Activated naive CD8-positive, alpha-beta T cell treated with anti-CD3 and anti-CD28 coated beads for 36 hours (primary cell): ENCODE results near the gene PANK3. TPM values are rescaled to one million over a fixed set of nuclear protein-coding genes. Genes with fewer than 3 reads are reported as not detected.
"Not testable (repeated sequence)": the region's sequence is repeated elsewhere in the genome, so short reads cannot be mapped to it uniquely, and the experiment has no call there.

ENCODE experiments used
- DNase-seq: peaks from one replicate; pipeline ENCODE4 v3.0.0; 2021
- H3K27ac Mint-ChIP-seq: one replicate; pipeline ENCODE4 v1.8.0; 2022; ENCODE audit warnings: mild to moderate bottlenecking, moderate library complexity, mixed read lengths
- H3K27me3 Mint-ChIP-seq: one replicate; pipeline ENCODE4 v1.8.0; 2022; ENCODE audit warnings: mild to moderate bottlenecking, mixed read lengths
- H3K36me3 Mint-ChIP-seq: one replicate; pipeline ENCODE4 v1.8.0; 2021; ENCODE audit warnings: mild to moderate bottlenecking, mixed read lengths
- H3K4me1 Mint-ChIP-seq: one replicate; pipeline ENCODE4 v1.8.0; 2021; ENCODE audit warnings: mixed read lengths
- H3K4me3 Mint-ChIP-seq: one replicate; pipeline ENCODE4 v1.8.0; 2022; ENCODE audit warnings: mild to moderate bottlenecking, moderate library complexity, mixed read lengths
- H3K9me3 Mint-ChIP-seq: one replicate; pipeline ENCODE4 v1.8.0; 2022; ENCODE audit warnings: mixed read lengths
- total RNA-seq, 2 experiments: library from RNA; stranded (reverse); gene quantifications; one replicate each; pipeline ENCODE4 v1.2.3, GENCODE V29; 2021

PANK3 gene
- total RNA-seq, 2 experiments from 2014 or later, result 59.6 to 61.7 TPM

GRCh38 chr5:168580227-168580508 is 1.0 kb upstream of the PANK3 start:
- Mint-ChIP-seq H3K4me1 (peaks cover 30% of the 10 kb centered on the region), H3K4me3 (peak overlapping the region; percentile 80), H3K36me3 (peaks cover 27% of the 10 kb centered on the region), H3K9me3 (peaks cover 2% of the 10 kb centered on the region), H3K27me3 (no peaks in the 10 kb centered on the region), H3K27ac (peak overlapping the region; percentile 95)
- no peak for DNase-seq

GRCh38 chr5:168579488-168580226 is 489 bp upstream of the PANK3 start:
- Mint-ChIP-seq H3K27me3 (no peaks in the 10 kb centered on the region), H3K4me3 (peak overlapping the region; percentile 80), H3K9me3 (peaks cover 2% of the 10 kb centered on the region), H3K4me1 (peaks cover 31% of the 10 kb centered on the region), H3K27ac (peak overlapping the region; percentile 95), H3K36me3 (peaks cover 31% of the 10 kb centered on the region)
- peak; percentile 96 for DNase-seq

GRCh38 chr5:168578006-168578405 is 1.2 kb downstream of the PANK3 start:
- no peak for DNase-seq
- Mint-ChIP-seq H3K4me1 (peaks cover 28% of the 10 kb centered on the region), H3K4me3 (peak overlapping the region; percentile 93), H3K27me3 (no peaks in the 10 kb centered on the region), H3K27ac (peak overlapping the region; percentile 90), H3K36me3 (peaks cover 37% of the 10 kb centered on the region), H3K9me3 (peaks cover 2% of the 10 kb centered on the region)

- H3K36me3 Mint-ChIP-seq, result peaks cover 44% of the 10 kb centered on the region
- no peak for DNase-seq
- no peaks in the 10 kb centered on the region for H3K27me3 Mint-ChIP-seq
- H3K9me3 Mint-ChIP-seq, result peaks cover under 1% of the 10 kb centered on the region
- H3K27ac Mint-ChIP-seq, result no peak overlapping the region
- H3K4me1 Mint-ChIP-seq, result peaks cover 31% of the 10 kb centered on the region
- H3K4me3 Mint-ChIP-seq, result no peak overlapping the region
Observed at GRCh38 chr5:168575391-168576372, 3.5 kb downstream of the PANK3 start.

DNA sequence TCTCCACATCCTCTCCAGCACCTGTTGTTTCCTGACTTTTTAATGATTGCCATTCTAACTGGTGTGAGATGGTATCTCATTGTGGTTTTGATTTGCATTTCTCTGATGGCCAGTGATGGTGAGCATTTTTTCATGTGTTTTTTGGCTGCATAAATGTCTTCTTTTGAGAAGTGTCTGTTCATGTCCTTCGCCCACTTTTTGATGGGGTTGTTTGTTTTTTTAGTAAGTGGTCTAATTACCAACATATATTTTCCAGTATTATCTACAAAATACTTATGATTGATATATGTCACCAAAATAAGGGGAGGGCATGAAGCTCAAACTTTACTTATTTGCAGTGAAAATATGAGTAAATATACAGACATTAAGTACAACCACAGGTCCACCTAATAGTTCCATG is 5.0 kb downstream of the PANK3 start:
- H3K27ac Mint-ChIP-seq, H3K27me3 Mint-ChIP-seq, H3K4me3 Mint-ChIP-seq, H3K9me3 Mint-ChIP-seq, DNase-seq: not testable (repeated sequence)
- Mint-ChIP-seq H3K36me3 (peaks cover 51% of the 10 kb centered on the region), H3K4me1 (peaks cover 24% of the 10 kb centered on the region)

DNA sequence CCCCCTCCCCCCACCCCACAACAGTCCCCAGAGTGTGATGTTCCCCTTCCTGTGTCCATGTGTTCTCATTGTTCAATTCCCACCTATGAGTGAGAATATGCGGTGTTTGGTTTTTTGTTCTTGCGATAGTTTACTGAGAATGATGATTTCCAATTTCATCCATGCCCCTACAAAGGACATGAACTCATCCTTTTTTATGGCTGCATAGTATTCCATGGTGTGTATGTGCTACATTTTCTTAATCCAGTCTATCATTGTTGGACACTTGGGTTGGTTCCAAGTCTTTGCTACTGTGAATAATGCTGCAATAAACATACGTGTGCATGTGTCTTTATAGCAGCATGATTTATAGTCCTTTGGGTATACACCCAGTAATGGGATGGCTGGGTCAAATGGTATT is 5.5 kb downstream of the PANK3 start:
- H3K27me3 Mint-ChIP-seq, DNase-seq, H3K9me3 Mint-ChIP-seq, H3K4me3 Mint-ChIP-seq, H3K27ac Mint-ChIP-seq: not testable (repeated sequence)
- Mint-ChIP-seq H3K36me3 (peaks cover 50% of the 10 kb centered on the region), H3K4me1 (peaks cover 24% of the 10 kb centered on the region)

GRCh38 chr5:168570490-168571328 is 8.5 kb downstream of the PANK3 start:
- Mint-ChIP-seq H3K4me1 (peaks cover 10% of the 10 kb centered on the region), H3K27ac (no peak overlapping the region), H3K4me3 (no peak overlapping the region), H3K27me3 (no peaks in the 10 kb centered on the region), H3K36me3 (peaks cover 38% of the 10 kb centered on the region), H3K9me3 (no peaks in the 10 kb centered on the region)
- no peak for DNase-seq

DNA sequence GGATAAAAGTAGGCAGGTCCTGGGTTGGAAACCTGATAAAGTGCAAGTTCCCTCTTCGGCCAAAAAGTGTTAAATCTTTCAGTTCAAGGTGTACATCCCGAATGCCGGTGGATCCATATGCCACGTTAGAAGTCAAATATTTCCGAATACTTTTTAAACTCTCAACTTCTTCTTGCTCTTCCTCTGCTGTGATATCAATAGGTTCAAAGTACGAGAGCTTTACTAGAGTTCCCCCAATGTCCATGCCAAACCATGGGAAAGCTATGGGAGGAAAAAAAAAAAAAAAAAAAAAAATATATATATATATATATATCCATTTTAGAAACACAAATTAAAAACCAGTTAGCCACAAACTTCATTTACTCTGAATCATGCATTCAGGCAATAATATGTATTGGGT is 10.4 kb downstream of the PANK3 start:
- Mint-ChIP-seq H3K4me1 (peaks cover 7% of the 10 kb centered on the region), H3K27me3 (no peaks in the 10 kb centered on the region), H3K9me3 (no peaks in the 10 kb centered on the region), H3K4me3 (no peak overlapping the region), H3K36me3 (peaks cover 28% of the 10 kb centered on the region), H3K27ac (no peak overlapping the region)
- DNase-seq, result no peak

- DNase-seq, result no peak
- Mint-ChIP-seq H3K9me3 (no peaks in the 10 kb centered on the region), H3K4me1 (peaks cover 4% of the 10 kb centered on the region), H3K4me3 (no peak overlapping the region), H3K27me3 (no peaks in the 10 kb centered on the region), H3K27ac (no peak overlapping the region), H3K36me3 (peaks cover 32% of the 10 kb centered on the region)
Observed at GRCh38 chr5:168563959-168564358, 15.2 kb downstream of the PANK3 start.

GRCh38 chr5:168562279-168562678 is 16.9 kb downstream of the PANK3 start:
- no peak overlapping the region for H3K27ac Mint-ChIP-seq
- no peaks in the 10 kb centered on the region for H3K9me3 Mint-ChIP-seq

DNA sequence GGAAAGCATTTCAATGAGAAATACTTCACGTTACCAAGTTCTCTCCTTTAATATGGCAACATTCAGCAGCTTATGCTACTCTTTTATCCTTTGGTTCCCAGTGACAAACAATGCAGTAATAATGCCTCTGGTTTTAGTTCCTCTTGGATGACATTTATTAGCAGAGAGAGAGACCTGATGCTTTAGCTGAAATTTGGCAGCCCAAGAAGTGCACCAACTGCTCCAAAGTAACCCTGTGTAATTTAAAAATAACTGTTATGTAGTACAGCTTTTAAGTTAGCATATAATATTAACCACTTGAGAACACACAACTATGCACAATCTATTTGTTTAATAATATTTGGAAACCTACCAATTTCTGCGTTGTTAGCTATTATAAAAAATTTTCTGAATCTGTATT is 21.8 kb downstream of the PANK3 start:
- DNase-seq, result no peak
- H3K4me3 Mint-ChIP-seq, result no peak overlapping the region
- no peaks in the 10 kb centered on the region for H3K9me3 Mint-ChIP-seq
- peaks cover 64% of the 10 kb centered on the region for H3K36me3 Mint-ChIP-seq
- peaks cover 4% of the 10 kb centered on the region for H3K4me1 Mint-ChIP-seq
- no peaks in the 10 kb centered on the region for H3K27me3 Mint-ChIP-seq
- no peak overlapping the region for H3K27ac Mint-ChIP-seq

More at GRCh38 chr5:168562279-168562678, 16.9 kb downstream of the PANK3 start:
- Mint-ChIP-seq H3K27me3 (no peaks in the 10 kb centered on the region), H3K4me1 (peaks cover 4% of the 10 kb centered on the region), H3K4me3 (no peak overlapping the region), H3K36me3 (peaks cover 37% of the 10 kb centered on the region)
- no peak for DNase-seq

DNA sequence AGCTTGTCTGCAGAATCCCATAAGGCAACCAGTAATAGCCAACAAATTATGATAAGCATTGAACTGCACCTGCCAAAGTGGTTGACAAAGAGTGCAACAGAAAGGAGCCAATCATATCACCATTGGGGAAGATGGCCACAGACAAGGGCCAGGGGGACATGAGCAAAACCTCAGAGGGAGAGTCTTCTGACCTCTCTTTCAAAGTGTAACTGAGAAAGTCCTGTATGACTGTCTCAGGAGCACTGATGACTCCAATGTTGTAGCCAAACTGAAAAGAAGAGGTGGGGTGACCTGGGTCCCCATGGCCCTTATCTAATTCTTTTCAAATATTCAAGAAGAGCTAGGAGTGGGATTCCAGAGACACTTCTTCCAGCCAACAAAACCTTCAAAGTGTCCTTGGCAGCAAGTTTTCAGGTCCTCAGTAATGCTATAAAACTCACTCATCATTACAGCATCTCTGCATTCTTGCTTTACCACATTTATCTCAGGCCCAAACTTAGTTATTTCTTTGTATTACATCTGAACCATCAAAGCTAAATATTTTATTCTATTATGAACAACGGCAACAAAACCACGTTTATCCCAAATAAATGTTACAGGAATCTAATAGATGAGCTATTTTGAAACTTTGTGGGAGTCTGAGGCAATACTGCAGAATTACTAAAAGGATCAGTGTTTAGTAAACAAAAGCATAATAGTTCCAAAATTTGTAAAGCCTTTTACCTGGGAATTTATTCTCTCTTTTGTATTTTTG is 25.6 kb downstream of the PANK3 start:
- Mint-ChIP-seq H3K27me3 (no peaks in the 10 kb centered on the region), H3K36me3 (peaks cover 69% of the 10 kb centered on the region), H3K9me3 (no peaks in the 10 kb centered on the region), H3K27ac (no peak overlapping the region), H3K4me1 (peaks cover 4% of the 10 kb centered on the region), H3K4me3 (no peak overlapping the region)
- no peak for DNase-seq

DNA sequence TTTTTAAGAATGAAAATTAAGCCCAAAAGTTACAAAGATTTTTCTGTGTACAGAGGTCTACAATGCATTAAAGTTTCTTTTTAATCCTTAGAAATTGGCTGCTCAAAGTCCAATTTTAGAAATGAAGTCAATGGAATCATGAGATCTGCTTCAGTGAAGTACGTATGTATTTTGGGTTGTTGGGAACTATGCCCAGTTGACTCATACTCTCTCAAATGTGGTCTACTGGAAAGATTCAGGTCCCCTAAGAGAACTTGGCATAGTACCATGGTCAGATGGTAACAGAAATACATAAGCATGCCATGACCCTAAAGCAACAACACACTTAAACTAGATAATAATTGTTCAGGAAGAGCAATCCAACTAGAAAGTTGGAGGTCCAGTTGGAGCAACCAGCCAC is 27.0 kb downstream of the PANK3 start:
- Mint-ChIP-seq H3K36me3 (peaks cover 72% of the 10 kb centered on the region), H3K9me3 (peaks cover 3% of the 10 kb centered on the region), H3K27ac (no peak overlapping the region), H3K4me1 (peaks cover 4% of the 10 kb centered on the region), H3K4me3 (no peak overlapping the region), H3K27me3 (no peaks in the 10 kb centered on the region)
- DNase-seq, result no peak

GRCh38 chr5:168550656-168551055 is 28.5 kb downstream of the PANK3 start:
- Mint-ChIP-seq H3K27ac (no peak overlapping the region), H3K4me1 (peaks cover 4% of the 10 kb centered on the region), H3K4me3 (no peak overlapping the region), H3K36me3 (peaks cover 69% of the 10 kb centered on the region), H3K27me3 (no peaks in the 10 kb centered on the region), H3K9me3 (peaks cover 3% of the 10 kb centered on the region)
- DNase-seq, result no peak
